Measurements from ENCODE around the gene KIAA1671.

The KIAA1671 gene

DNA sequence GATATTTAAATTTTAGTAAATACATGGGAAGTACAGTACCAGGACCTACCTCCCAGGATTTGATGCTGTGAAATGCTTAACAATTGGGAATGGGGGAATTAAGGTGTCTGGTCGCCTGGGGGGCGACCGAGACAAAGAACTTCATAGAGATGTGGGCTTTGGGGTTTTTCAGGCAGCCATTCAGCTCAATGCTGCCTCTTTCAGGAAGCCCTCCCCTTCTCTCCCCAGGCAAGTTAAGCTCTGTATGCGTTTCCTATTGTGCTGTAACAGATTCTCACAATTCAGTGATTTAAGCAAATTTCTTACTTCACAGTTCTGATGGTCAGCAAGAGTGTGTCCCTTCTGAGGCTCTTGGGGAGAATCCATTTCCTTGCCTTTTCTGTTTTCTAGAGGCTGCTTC, 53.8 kb downstream of the KIAA1671 start:
- no peak for DNase-seq (ENCODE audit: low read depth in 2 of 2)
- TF ChIP-seq, protein P1, sequence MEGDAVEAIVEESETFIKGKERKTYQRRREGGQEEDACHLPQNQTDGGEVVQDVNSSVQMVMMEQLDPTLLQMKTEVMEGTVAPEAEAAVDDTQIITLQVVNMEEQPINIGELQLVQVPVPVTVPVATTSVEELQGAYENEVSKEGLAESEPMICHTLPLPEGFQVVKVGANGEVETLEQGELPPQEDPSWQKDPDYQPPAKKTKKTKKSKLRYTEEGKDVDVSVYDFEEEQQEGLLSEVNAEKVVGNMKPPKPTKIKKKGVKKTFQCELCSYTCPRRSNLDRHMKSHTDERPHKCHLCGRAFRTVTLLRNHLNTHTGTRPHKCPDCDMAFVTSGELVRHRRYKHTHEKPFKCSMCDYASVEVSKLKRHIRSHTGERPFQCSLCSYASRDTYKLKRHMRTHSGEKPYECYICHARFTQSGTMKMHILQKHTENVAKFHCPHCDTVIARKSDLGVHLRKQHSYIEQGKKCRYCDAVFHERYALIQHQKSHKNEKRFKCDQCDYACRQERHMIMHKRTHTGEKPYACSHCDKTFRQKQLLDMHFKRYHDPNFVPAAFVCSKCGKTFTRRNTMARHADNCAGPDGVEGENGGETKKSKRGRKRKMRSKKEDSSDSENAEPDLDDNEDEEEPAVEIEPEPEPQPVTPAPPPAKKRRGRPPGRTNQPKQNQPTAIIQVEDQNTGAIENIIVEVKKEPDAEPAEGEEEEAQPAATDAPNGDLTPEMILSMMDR (IDR thresholded peaks at IDR 0.05; ENCODE audit: low read depth, low read length), result no peak
- no peak overlapping the region for H3K4me3 ChIP-seq (replicated peaks in 1 of 2; ENCODE audit: low read depth in 2 of 2, low read length in 2 of 2)

DNA sequence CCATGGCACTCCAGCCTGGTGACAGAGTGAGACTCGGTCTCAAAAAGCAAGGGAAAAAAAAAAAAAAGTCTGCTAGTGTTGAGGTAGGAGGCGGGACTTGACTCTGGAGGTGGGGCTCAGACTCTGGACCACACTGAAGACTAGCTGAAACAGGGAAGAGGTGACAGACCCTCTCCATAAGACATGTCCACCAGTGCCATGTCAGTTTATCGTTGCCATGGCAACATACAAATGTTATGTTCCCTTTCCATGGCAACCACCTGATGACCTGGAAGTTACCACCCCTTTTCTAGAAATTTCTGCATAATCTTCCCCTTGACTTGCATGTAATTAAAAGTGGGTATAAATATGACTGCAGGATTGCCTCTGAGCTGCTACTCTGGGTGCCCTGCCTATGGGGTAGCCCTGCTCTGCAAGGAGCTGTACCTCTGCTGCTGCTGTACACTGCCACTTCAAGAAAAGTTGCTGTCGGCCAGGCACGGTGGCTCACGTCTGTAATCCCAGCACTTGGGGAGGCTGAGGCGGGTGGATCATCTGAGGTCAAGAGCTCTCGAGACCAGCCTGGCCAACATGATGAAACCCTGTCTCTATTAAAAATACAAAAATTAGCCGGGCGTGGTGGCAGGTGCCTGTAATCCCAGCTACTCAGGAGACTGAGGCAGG, 55.1 kb downstream of the KIAA1671 start:
- DNase-seq (ENCODE audit: low read depth in 2 of 2), result peak in 1 of 2 donors; percentile 32
- no peak overlapping the region for H3K4me3 ChIP-seq (replicated peaks in 1 of 2; ENCODE audit: low read depth in 2 of 2, low read length in 2 of 2)
- TF ChIP-seq, protein P1 (IDR thresholded peaks at IDR 0.05; ENCODE audit: low read depth, low read length), result no peak

DNA sequence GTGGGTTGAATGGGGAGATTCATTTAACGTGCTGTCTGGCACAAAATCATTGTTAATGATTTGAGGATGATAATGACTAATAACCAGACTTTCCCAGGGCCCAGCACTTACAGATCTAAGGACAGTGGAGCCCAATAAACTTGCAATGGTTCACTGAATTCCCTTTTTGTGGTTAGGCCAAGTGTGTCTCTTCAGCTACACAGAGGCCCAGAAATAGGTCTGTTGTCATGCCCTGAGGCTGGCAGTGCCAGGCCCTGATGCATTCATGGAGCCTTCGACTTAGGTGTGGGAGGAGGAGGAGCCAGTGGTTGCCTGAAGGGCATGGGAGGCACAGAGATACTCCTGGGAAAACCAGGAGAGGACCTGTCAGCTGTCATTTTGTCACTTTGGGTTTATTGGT, 56.1 kb downstream of the KIAA1671 start:
- TF ChIP-seq, protein P1 (IDR thresholded peaks at IDR 0.05; ENCODE audit: low read depth, low read length), result no peak
- no peak overlapping the region for H3K4me3 ChIP-seq (replicated peaks in 1 of 2; ENCODE audit: low read depth in 2 of 2, low read length in 2 of 2)
- DNase-seq (ENCODE audit: low read depth in 2 of 2), result no peak

DNA sequence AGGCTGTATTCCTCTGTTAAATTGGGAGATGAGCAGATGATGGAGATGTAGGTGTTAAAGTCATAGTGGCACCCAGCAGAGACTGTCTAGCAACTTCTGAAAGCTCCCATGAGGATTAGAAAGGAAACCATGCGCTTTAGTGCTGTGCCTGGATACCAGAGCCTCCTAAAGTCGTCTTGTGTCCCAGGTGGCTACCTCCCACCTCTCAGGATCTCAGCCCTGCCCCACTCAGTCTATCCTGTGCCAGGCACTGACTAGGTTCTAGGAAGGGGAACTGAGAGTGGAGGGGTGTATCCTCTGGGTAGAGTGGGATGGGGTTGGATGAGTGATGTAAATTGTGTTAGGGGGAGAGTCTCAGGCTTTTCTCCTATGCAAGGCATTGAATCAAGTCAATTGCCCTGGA, 60.2 kb downstream of the KIAA1671 start:
- TF ChIP-seq, protein P1 (IDR thresholded peaks at IDR 0.05; ENCODE audit: low read depth, low read length), result no peak
- no peak for DNase-seq (ENCODE audit: low read depth in 2 of 2)

DNA sequence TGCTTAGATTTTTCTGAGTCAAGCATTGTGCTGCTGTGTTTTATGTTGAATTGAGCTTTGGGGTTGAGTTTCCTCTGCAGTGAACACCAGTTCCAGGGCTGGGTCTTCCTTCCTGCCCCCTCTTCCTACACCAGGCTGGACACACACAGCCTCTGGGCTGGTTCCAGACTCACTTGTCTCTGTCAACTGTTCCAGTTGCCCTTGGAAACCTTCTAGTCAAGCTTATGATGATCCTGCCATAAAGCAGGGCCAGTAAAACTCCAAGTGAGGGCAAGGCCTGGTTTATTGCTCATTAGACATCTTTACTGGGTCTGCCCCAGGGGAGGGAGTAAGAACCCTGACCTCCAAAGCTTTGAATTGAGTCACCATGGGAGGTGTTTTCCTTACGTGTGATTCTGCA, 61.1 kb downstream of the KIAA1671 start:
- peak; percentile 36 to 49 for DNase-seq (ENCODE audit: low read depth in 2 of 2)
- TF ChIP-seq, protein P1 (IDR thresholded peaks at IDR 0.05; ENCODE audit: low read depth, low read length), result no peak

More for the DNA sequence above, 60.2 kb downstream of the KIAA1671 start:
- H3K4me3 ChIP-seq (replicated peaks in 1 of 2; ENCODE audit: low read depth in 2 of 2, low read length in 2 of 2), result no peak overlapping the region

DNA sequence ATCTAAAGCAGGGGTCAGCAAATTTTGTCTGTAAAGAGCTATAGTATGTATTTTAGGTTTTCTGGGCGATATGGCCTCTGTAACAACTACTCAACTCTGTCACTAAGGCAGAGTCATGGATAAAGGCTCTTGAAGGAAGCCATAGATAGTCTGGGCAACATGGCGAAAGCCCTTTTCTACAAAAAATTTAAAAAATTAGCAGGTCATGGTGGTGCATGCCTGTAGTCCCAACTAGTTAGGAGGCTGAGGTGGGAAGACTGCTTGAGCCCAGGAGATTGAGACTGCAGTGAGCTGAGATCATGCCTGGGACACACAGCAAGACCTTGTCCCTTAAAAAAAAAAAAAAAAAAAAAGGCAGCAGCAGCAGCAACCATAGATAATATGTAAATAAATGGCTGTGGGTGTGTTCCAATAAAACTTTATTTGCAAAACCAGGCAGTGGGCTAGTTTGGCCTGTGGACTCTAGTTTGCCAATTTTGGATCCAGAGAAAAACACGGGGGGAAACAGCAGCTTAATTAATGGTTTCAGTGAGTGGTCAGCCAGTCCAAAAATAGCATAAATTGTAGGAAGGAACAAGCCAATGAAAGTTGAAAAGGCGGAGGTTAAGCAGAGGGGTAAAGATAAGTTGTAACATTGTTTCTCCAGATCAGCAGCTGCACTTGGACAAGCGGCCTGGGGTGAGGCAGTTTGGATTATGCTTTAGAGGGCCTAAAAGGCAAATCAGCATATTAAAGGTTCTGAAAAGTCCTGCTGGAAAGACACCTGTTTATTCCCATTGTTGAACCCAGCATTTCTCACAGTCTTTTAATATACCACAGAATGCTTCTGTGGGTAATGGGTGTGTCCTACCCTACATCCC, 62.6 kb downstream of the KIAA1671 start:
- TF ChIP-seq, protein P1 (IDR thresholded peaks at IDR 0.05; ENCODE audit: low read depth, low read length), result no peak
- H3K4me3 ChIP-seq (replicated peaks in 1 of 2; ENCODE audit: low read depth in 2 of 2, low read length in 2 of 2), result no peak overlapping the region
- DNase-seq (ENCODE audit: low read depth in 2 of 2), result no peak

More for the DNA sequence above, 61.1 kb downstream of the KIAA1671 start:
- H3K4me3 ChIP-seq (replicated peaks in 1 of 2; ENCODE audit: low read depth in 2 of 2, low read length in 2 of 2), result no peak overlapping the region
